PC-3 (cell line): ENCODE data around the gene GIMAP1. TPM values are rescaled to one million over a fixed set of nuclear protein-coding genes. Genes with fewer than 3 reads are reported as not detected.

Source experiments
- ATAC-seq: fragments of 200-7000 bp; cut with Tn5 transposase; 2 replicates; pipeline ENCODE4 v1.9.1; 2020; ENCODE audit warnings: mild to moderate bottlenecking, moderate library complexity
- BruUV-seq: library from RNA; stranded (reverse); fragments of 400-500 nt; replicated peaks from 2 replicates; lab custom pipeline; 2021; lab: Mats Ljungman, UMichigan
- CTCF ChIA-PET: fragments of 300-600 bp; sonication (Branson Sonifier 250); formaldehyde crosslinking; loops from one replicate; lab custom pipeline; 2022; ENCODE audit warnings: antibody characterized with exemption; lab: Charles Lee
- POLR2A ChIA-PET: fragments of 300-600 bp; sonication (Branson Sonifier 250); formaldehyde crosslinking; loops from one replicate; lab custom pipeline; 2022; ENCODE audit warnings: antibody characterized with exemption; ENCODE audit not compliant: unreplicated experiment; lab: Charles Lee
- DNase-seq: peaks from one replicate; pipeline ENCODE4 v3.0.0-alpha.2; 2015
- H2AFZ ChIP-seq: fragments of 300-600 bp; sonication (generic); 2 replicates; pipeline ENCODE4 v1.6.0; 2016; ENCODE audit warnings: antibody characterized with exemption, low read length
- H3F3A ChIP-seq: fragments of 300-600 bp; sonication (generic); one replicate; pipeline ENCODE4 v1.6.0; 2017; ENCODE audit warnings: antibody characterized with exemption, low read length, control low read depth, mild to moderate bottlenecking; ENCODE audit not compliant: unreplicated experiment
- H3K27ac ChIP-seq: fragments of 300-600 bp; sonication (generic); 2 replicates; pipeline ENCODE4 v1.5.1; 2016; ENCODE audit warnings: mild to moderate bottlenecking, low read length
- H3K27me3 ChIP-seq: fragments of 300-600 bp; sonication (generic); 2 replicates; pipeline ENCODE4 v1.6.1; 2016; ENCODE audit warnings: low read length, mixed read lengths
- H3K36me3 ChIP-seq: fragments of 300-600 bp; sonication (generic); 2 replicates; pipeline ENCODE4 v1.6.1; 2016; ENCODE audit warnings: low read depth, mixed run types, low read length, mixed read lengths
- H3K4me1 ChIP-seq: fragments of 300-600 bp; sonication (generic); 2 replicates; pipeline ENCODE4 v1.5.1; 2016; ENCODE audit warnings: low read length; ENCODE audit not compliant: insufficient read depth
- H3K4me2 ChIP-seq: fragments of 300-600 bp; sonication (generic); 2 replicates; pipeline ENCODE4 v1.6.0; 2016; ENCODE audit warnings: low read length
- H3K4me3 ChIP-seq: fragments of 300-600 bp; sonication (generic); 2 replicates; pipeline ENCODE4 v1.5.1; 2016; ENCODE audit warnings: mild to moderate bottlenecking, low read length, mixed read lengths
- H3K79me2 ChIP-seq: fragments of 300-600 bp; sonication (generic); 2 replicates; pipeline ENCODE4 v1.6.1; 2017; ENCODE audit warnings: low read length, mixed read lengths
- H3K9ac ChIP-seq: fragments of 300-600 bp; sonication (generic); 2 replicates; pipeline ENCODE4 v1.6.0; 2016; ENCODE audit warnings: mild to moderate bottlenecking, low read length
- H3K9me2 ChIP-seq: fragments of 300-600 bp; sonication (generic); replicated peaks from 2 replicates; pipeline ENCODE4 v1.6.1; 2016; ENCODE audit warnings: mixed run types, low read length, mixed read lengths
- H3K9me3 ChIP-seq: fragments of 300-600 bp; sonication (generic); 2 replicates; pipeline ENCODE4 v1.6.1; 2016; ENCODE audit warnings: low read length, mixed read lengths
- H4K20me1 ChIP-seq: fragments of 300-600 bp; sonication (generic); 2 replicates; pipeline ENCODE4 v1.6.1; 2016; ENCODE audit warnings: low read length, mixed read lengths
- CTCF ChIP-seq: fragments of 300-600 bp; sonication (generic); conservative IDR thresholded peaks from 2 replicates; pipeline ENCODE4 v1.5.1; 2017; ENCODE audit warnings: antibody characterized with exemption, low read depth, mild to moderate bottlenecking, low read length
- EZH2 ChIP-seq: fragments of 300-600 bp; sonication (generic); IDR thresholded peaks from one replicate; pipeline ENCODE4 v1.6.1; 2017; ENCODE audit warnings: antibody characterized with exemption, mild to moderate bottlenecking, low read length; ENCODE audit not compliant: unreplicated experiment
- EZH2phosphoT487 ChIP-seq: fragments of 300-600 bp; sonication (generic); IDR thresholded peaks from 2 replicates; pipeline ENCODE4 v1.6.1; 2018; ENCODE audit warnings: mild to moderate bottlenecking, antibody characterized with exemption, low read length, borderline replicate concordance
- intact Hi-C: fragments of 100-400 bp; cut with micrococcal nuclease; formaldehyde crosslinking; loops from 2 replicates; pipeline ENCODE4 v1.9.0; 2023
- total RNA-seq: library from RNA; depleted of rRNA; stranded (reverse); fragments of >200 nt; gene quantifications from 2 replicates; pipeline ENCODE4 v1.2.3, GENCODE V29; 2014

The GIMAP1 gene
- total RNA-seq, 1 experiment from 2014 or later = not detected

GRCh38 chr7:150715293-150715692 is 1.1 kb upstream of the GIMAP1 start:
- DNase-seq (no peak), ATAC-seq (no peak)
- no peaks in the 10 kb centered on the region for H3F3A ChIP-seq
- no peak for TF ChIP-seq CTCF
- no peak for TF ChIP-seq EZH2
- no peak for TF ChIP-seq EZH2phosphoT487
- no peaks in the 10 kb centered on the region for H3K9me2 ChIP-seq
- H3K79me2 ChIP-seq = no peaks in the 10 kb centered on the region
- H3K4me1 ChIP-seq = no peaks in the 10 kb centered on the region
- H3K4me2 ChIP-seq = no peak overlapping the region
- H3K9ac ChIP-seq = no peak overlapping the region
- no peak overlapping the region for H2AFZ ChIP-seq
- H3K36me3 ChIP-seq = no peaks in the 10 kb centered on the region
- BruUV-seq = no TSS peak
- no peaks in the 10 kb centered on the region for H4K20me1 ChIP-seq
- POLR2A ChIA-PET = no interaction called here
- intact Hi-C loops = no loop called here
- CTCF ChIA-PET = no interaction called here
- H3K27me3 ChIP-seq = peaks cover 53% of the 10 kb centered on the region
- H3K4me3 ChIP-seq = no peak overlapping the region
- no peak overlapping the region for H3K27ac ChIP-seq
- no peaks in the 10 kb centered on the region for H3K9me3 ChIP-seq

DNA sequence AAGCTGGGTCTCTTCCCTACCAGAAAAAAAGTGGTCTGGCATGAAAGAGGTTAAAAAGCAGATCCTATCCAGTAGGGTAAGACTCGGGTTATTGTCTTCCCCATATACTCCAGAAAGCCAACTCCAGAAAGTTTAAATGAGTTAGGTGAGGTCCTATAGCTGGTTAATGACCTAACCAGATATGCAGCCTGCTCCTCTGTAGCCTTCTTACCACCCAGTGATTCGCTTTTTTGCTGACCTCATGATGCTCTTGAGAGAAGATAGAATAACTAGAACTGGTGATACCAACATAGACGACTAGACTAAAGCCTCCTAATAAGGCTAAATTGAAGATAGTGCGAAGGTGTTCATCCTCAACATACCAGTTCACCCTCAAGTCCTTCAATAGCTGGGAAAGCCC is 675 bp upstream of the GIMAP1 start:
- Histone ChIP-seq H3K9me3 (no peaks in the 10 kb centered on the region), H3K27ac (no peak overlapping the region), H3K4me2 (no peak overlapping the region), H3K79me2 (no peaks in the 10 kb centered on the region), H3K9me2 (no peaks in the 10 kb centered on the region), H4K20me1 (no peaks in the 10 kb centered on the region), H2AFZ (no peak overlapping the region), H3K4me1 (no peaks in the 10 kb centered on the region), H3K9ac (no peak overlapping the region), H3K27me3 (peaks cover 57% of the 10 kb centered on the region), H3F3A (no peaks in the 10 kb centered on the region), H3K36me3 (no peaks in the 10 kb centered on the region), H3K4me3 (no peak overlapping the region)
- DNase-seq (no peak), ATAC-seq (no peak)
- no peak for TF ChIP-seq CTCF
- no peak for TF ChIP-seq EZH2phosphoT487
- TF ChIP-seq EZH2 = no peak
- BruUV-seq = no TSS peak
- ChIA-PET CTCF (no interaction called here), POLR2A (no interaction called here)
- intact Hi-C loops = no loop called here

DNA sequence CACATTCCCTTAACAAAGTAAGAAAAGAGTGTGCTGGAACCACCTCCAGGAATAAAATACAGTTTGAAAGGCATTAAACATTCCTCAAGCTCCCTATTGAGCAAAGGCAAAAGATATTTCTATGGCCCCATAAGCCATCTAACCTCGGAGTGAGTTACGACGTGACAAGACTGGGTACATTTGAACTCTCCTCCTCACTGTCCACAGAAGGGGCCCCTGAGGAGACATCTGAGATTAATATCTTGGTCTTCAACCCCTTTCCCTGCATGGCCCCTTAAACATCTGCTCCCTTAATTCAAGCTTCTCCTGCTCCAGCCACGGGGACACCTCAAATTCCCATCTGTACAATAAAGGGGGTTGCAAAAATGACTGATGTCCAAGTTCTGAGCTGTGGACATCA is 526 bp downstream of the GIMAP1 start:
- Histone ChIP-seq H3K4me2 (no peak overlapping the region), H3K9me3 (no peaks in the 10 kb centered on the region), H2AFZ (no peak overlapping the region), H3K27ac (no peak overlapping the region), H3K9ac (no peak overlapping the region), H4K20me1 (no peaks in the 10 kb centered on the region), H3K4me3 (no peak overlapping the region), H3K79me2 (no peaks in the 10 kb centered on the region), H3K4me1 (no peaks in the 10 kb centered on the region), H3K27me3 (peaks cover 66% of the 10 kb centered on the region), H3K9me2 (no peaks in the 10 kb centered on the region), H3F3A (no peaks in the 10 kb centered on the region), H3K36me3 (no peaks in the 10 kb centered on the region)
- no TSS peak for BruUV-seq
- DNase-seq (no peak), ATAC-seq (no peak)
- POLR2A ChIA-PET = no interaction called here
- CTCF ChIA-PET = no interaction called here
- TF ChIP-seq EZH2 (no peak), CTCF (no peak), EZH2phosphoT487 (no peak)
- intact Hi-C loops = no loop called here
